ENCODE measurements around the gene LONRF2.

The LONRF2 gene

GRCh38 chr2:100262555-100263320 is 59.6 kb downstream of the LONRF2 start:
- Histone ChIP-seq H3K4me3 (ENCODE audit: low read depth in 1 of 2, low read length in 1 of 2) (no peak overlapping the region), H3K27me3 (no peaks in the 10 kb centered on the region), H3K4me1 (ENCODE audit: control insufficient read depth in 1 of 2, insufficient read depth in 1 of 2, low read depth in 1 of 2, low read length in 1 of 2) (peaks cover 9 to 12% of the 10 kb centered on the region in 2 experiments), H3K36me3 (no peaks in the 10 kb centered on the region), H3K9me3 (no peaks in the 10 kb centered on the region), H3K27ac (no peak overlapping the region)
- TF ChIP-seq, protein P1, sequence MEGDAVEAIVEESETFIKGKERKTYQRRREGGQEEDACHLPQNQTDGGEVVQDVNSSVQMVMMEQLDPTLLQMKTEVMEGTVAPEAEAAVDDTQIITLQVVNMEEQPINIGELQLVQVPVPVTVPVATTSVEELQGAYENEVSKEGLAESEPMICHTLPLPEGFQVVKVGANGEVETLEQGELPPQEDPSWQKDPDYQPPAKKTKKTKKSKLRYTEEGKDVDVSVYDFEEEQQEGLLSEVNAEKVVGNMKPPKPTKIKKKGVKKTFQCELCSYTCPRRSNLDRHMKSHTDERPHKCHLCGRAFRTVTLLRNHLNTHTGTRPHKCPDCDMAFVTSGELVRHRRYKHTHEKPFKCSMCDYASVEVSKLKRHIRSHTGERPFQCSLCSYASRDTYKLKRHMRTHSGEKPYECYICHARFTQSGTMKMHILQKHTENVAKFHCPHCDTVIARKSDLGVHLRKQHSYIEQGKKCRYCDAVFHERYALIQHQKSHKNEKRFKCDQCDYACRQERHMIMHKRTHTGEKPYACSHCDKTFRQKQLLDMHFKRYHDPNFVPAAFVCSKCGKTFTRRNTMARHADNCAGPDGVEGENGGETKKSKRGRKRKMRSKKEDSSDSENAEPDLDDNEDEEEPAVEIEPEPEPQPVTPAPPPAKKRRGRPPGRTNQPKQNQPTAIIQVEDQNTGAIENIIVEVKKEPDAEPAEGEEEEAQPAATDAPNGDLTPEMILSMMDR (IDR thresholded peaks at IDR 0.05), result peak; percentile 92

- no peaks in the 10 kb centered on the region for H3K9me3 ChIP-seq
- peak overlapping the region; percentile 1 for H3K27ac ChIP-seq
- no peaks in the 10 kb centered on the region for H3K27me3 ChIP-seq
- H3K36me3 ChIP-seq, result no peaks in the 10 kb centered on the region
- H3K4me3 ChIP-seq (ENCODE audit: low read depth in 1 of 2, low read length in 1 of 2), result no peak overlapping the region
- TF ChIP-seq, protein P1 (IDR thresholded peaks at IDR 0.05), result no peak
- H3K4me1 ChIP-seq (ENCODE audit: control insufficient read depth in 1 of 2, insufficient read depth in 1 of 2, low read depth in 1 of 2, low read length in 1 of 2), result peaks cover 9 to 12% of the 10 kb centered on the region in 2 experiments
These were observed 60.3 kb downstream of the LONRF2 start for GRCh38 chr2:100262046-100262445.

DNA sequence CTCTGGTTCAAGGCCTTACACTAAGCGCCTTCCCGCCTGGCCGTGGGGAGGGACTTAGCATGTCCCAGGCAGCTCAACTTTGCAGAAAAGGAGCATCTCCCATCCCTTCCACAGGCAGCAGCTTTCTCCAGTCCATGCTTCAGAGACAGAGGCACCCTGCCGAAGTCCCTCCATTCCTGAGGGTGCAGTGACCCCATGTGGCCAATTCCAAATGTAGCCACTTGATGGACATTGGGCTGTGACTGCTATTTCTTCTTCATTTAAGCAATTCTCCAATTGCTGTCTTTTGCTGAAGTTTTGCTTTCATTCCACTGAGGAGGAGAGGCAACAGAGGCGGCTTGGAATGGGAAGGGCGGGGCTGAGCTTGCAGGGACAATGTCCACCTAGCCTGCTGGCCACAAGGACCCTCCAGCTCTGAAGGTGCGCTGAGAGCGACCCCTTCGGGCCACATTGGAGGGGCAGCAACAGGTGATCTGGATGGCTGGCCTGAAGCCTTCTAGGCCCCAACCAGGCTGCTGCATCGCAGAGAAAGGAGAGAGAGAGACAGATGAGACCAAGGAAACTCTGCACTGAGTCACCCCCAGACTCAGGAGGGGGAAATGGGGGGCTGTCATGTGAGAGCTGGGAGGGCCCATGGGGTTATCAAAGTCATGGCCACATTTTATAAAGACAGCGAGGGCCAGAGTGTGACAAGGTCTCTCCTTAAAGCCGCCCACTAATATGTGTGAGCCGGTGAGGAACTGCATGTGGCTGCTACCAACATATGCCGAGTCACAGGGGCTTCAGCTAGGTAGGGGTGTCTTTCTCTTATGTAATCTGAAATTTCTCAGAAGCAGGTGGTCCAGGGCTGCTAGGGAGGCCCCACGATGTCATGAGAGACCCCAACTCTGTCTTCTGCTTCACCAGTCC is 61.3 kb downstream of the LONRF2 start:
- TF ChIP-seq, protein P1 (IDR thresholded peaks at IDR 0.05), result no peak
- H3K27me3 ChIP-seq, result no peaks in the 10 kb centered on the region
- no peaks in the 10 kb centered on the region for H3K36me3 ChIP-seq
- no peak overlapping the region for H3K27ac ChIP-seq
- no peaks in the 10 kb centered on the region for H3K9me3 ChIP-seq
- H3K4me1 ChIP-seq (ENCODE audit: control insufficient read depth in 1 of 2, insufficient read depth in 1 of 2, low read depth in 1 of 2, low read length in 1 of 2), result peaks cover 9 to 12% of the 10 kb centered on the region in 2 experiments
- no peak overlapping the region for H3K4me3 ChIP-seq (ENCODE audit: low read depth in 1 of 2, low read length in 1 of 2)

- no peaks in the 10 kb centered on the region for H3K27me3 ChIP-seq
- H3K36me3 ChIP-seq, result no peaks in the 10 kb centered on the region
- H3K9me3 ChIP-seq, result no peaks in the 10 kb centered on the region
- peaks cover 9 to 12% of the 10 kb centered on the region in 2 experiments for H3K4me1 ChIP-seq (ENCODE audit: control insufficient read depth in 1 of 2, insufficient read depth in 1 of 2, low read depth in 1 of 2, low read length in 1 of 2)
- no peak overlapping the region for H3K27ac ChIP-seq
- no peak overlapping the region for H3K4me3 ChIP-seq (ENCODE audit: low read depth in 1 of 2, low read length in 1 of 2)
- TF ChIP-seq, protein P1 (IDR thresholded peaks at IDR 0.05), result no peak
These were observed 63.2 kb downstream of the LONRF2 start for GRCh38 chr2:100259106-100259505.

DNA sequence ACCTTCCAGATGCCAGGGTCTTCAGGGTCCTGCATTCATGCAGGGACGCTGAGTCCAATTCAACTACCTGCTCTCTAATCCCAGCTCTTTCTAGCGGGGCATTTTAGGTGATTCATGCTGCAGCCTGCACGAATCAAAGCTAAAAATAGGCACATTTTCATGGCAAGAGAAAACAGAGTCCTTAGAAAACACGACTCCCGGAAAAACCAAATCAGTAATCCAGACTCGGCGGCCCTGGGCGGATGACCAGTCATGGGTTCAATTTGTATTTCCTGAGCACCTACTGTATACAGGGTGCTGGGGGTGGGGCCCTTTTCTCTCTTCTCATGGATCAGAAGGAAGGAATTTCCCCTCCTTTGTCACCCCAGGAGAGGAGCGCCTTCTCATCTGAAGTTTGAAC is 64.4 kb downstream of the LONRF2 start:
- H3K9me3 ChIP-seq, result no peaks in the 10 kb centered on the region
- no peak overlapping the region for H3K4me3 ChIP-seq (ENCODE audit: low read depth in 1 of 2, low read length in 1 of 2)
- no peaks in the 10 kb centered on the region for H3K27me3 ChIP-seq
- H3K27ac ChIP-seq, result no peak overlapping the region
- H3K4me1 ChIP-seq (ENCODE audit: control insufficient read depth in 1 of 2, insufficient read depth in 1 of 2, low read depth in 1 of 2, low read length in 1 of 2), result peaks cover 9 to 12% of the 10 kb centered on the region in 2 experiments
- no peaks in the 10 kb centered on the region for H3K36me3 ChIP-seq
- TF ChIP-seq, protein P1 (IDR thresholded peaks at IDR 0.05), result no peak

Data from neutrophil (primary cell).